ENCODE data around the gene FAM32A. TPM values are rescaled to one million over a fixed set of nuclear protein-coding genes. Genes with fewer than 3 reads are reported as not detected.

FAM32A gene
- total RNA-seq, 1 donor from 2014 or later, result 59.4 TPM

- DNase-seq (ENCODE audit: low spot score), result no peak
Observed at GRCh38 chr19:16218851-16219250, 33.6 kb downstream of the FAM32A start.

GRCh38 chr19:16222806-16223205 lies 37.6 kb downstream of the FAM32A start:
- DNase-seq (ENCODE audit: low spot score), result no peak

- no peak for DNase-seq (ENCODE audit: low spot score)
Observed at GRCh38 chr19:16223746-16224145, 38.5 kb downstream of the FAM32A start.

GRCh38 chr19:16224293-16225045 lies 39.3 kb downstream of the FAM32A start:
- DNase-seq (ENCODE audit: low spot score), result no peak

- no peak for DNase-seq (ENCODE audit: low spot score)
Observed at GRCh38 chr19:16225279-16226183, 40.3 kb downstream of the FAM32A start.

GRCh38 chr19:16226184-16226591 lies 41.0 kb downstream of the FAM32A start:
- no peak for DNase-seq (ENCODE audit: low spot score)

- DNase-seq (ENCODE audit: low spot score), result no peak
Observed at GRCh38 chr19:16226878-16227836, 41.9 kb downstream of the FAM32A start.

GRCh38 chr19:16227837-16228636 lies 42.8 kb downstream of the FAM32A start:
- no peak for DNase-seq (ENCODE audit: low spot score)

GRCh38 chr19:16228637-16229321 lies 43.6 kb downstream of the FAM32A start:
- DNase-seq (ENCODE audit: low spot score), result no peak

GRCh38 chr19:16229322-16229641 lies 44.1 kb downstream of the FAM32A start:
- no peak for DNase-seq (ENCODE audit: low spot score)

- DNase-seq (ENCODE audit: low spot score), result peak; percentile 47
Observed at GRCh38 chr19:16232127-16232526, 46.9 kb downstream of the FAM32A start.

GRCh38 chr19:16232568-16232967 lies 47.4 kb downstream of the FAM32A start:
- DNase-seq (ENCODE audit: low spot score), result no peak

GRCh38 chr19:16233081-16233776 lies 48.0 kb downstream of the FAM32A start:
- peak; percentile 65 for DNase-seq (ENCODE audit: low spot score)

- no peak for DNase-seq (ENCODE audit: low spot score)
Observed at GRCh38 chr19:16233836-16234551, 48.8 kb downstream of the FAM32A start.

GRCh38 chr19:16234552-16235445 lies 49.6 kb downstream of the FAM32A start:
- DNase-seq (ENCODE audit: low spot score), result peak; percentile 67

GRCh38 chr19:16235811-16236652 lies 50.8 kb downstream of the FAM32A start:
- no peak for DNase-seq (ENCODE audit: low spot score)

All from mesenteric fat pad (tissue), 1 donor.